Measurements from ENCODE around the gene KRTAP8-1. TPM values are rescaled to one million over a fixed set of nuclear protein-coding genes. Genes with fewer than 3 reads are reported as not detected.

Gene KRTAP8-1, protein sequence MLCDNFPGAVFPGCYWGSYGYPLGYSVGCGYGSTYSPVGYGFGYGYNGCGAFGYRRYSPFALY
- total RNA-seq: not detected

DNA sequence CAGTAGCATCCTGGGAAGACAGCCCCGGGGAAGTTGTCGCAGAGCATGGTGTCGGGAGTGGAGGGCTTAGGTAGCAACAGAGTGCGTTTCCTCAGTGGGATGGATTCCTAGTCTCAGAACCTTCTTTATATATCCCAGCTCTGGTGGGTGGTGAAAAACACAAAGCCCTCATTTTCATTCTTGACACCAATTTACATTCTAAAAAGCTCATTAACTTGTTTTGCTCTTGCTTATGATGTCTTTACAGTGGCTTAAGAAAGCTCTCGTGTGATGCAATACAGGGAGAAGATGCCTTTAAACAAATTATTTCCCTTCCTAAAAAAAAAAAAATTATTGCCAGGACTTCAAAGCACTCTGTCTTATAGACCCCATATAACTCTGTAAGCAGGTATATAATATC is at the start of gene KRTAP8-1:
Gene KRTAP8-1 (minus strand): TSS at position 101 of the 400 bp plus-strand sequence. CDS start 54 bp downstream, at position 47.

DNA sequence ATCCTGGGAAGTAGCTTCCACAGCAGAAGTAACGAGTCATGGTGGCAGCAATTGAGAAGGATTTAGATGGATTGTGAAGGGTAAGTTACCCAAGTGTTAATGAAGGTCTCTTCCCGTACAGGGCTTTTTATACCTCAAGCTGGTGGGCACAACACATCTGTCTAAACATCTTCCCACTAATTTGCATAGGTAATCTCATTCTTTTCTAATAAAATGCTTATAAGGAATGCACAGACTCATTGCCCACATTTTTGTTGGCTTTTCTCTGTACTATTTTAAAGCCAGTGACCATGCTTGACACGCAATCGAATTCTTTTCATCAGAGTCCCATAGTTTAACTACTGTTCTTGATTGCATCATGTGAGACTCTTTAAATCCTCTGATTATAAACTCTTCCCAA is 16.6 kb upstream of the KRTAP8-1 start, which contains the start of gene KRTAP7-1:
Gene KRTAP7-1 (minus strand): TSS at position 101 of the 400 bp plus-strand sequence. CDS start 61 bp downstream, at position 40.

Small RNA genes within 50 kb of the gene (small RNA-seq; reads per million reads assigned to genes)
- gene AP000244.1 (0 to 0.41 reads per million in 2 donors), gene KRTAP8-2P (0 to 0.04 reads per million in 2 donors), gene KRTAP8-3P (0 reads per million in 2 donors)

Other genes with a start within 250 kb of the KRTAP8-1 start
- gene KRTAP22-2, start 222.9 kb downstream of the KRTAP8-1 start, total RNA-seq: not detected
- not detected for gene KRTAP6-3, start 220.8 kb downstream of the KRTAP8-1 start, total RNA-seq
- not detected for gene KRTAP6-2, start 214.4 kb downstream of the KRTAP8-1 start, total RNA-seq
- gene KRTAP22-1, start 212.2 kb downstream of the KRTAP8-1 start, total RNA-seq: not detected
- gene KRTAP6-1, start 199.3 kb downstream of the KRTAP8-1 start, total RNA-seq: not detected
- not detected for gene KRTAP20-1, start 196.8 kb downstream of the KRTAP8-1 start, total RNA-seq
- gene KRTAP20-4, start 192.6 kb downstream of the KRTAP8-1 start, total RNA-seq: not detected
- gene KRTAP20-2, start 178.1 kb downstream of the KRTAP8-1 start, total RNA-seq: not detected
- not detected for gene KRTAP20-3, start 170.4 kb downstream of the KRTAP8-1 start, total RNA-seq
- gene KRTAP21-3, start 94.5 kb downstream of the KRTAP8-1 start, total RNA-seq: not detected
- gene KRTAP21-2, start 66.0 kb downstream of the KRTAP8-1 start, total RNA-seq: not detected
- gene KRTAP21-1, start 57.8 kb downstream of the KRTAP8-1 start, total RNA-seq: not detected
- not detected for gene KRTAP7-1, start 16.5 kb upstream of the KRTAP8-1 start, total RNA-seq
- not detected for gene KRTAP11-1, start 68.3 kb upstream of the KRTAP8-1 start, total RNA-seq
- gene KRTAP19-8, start 225.2 kb upstream of the KRTAP8-1 start, total RNA-seq: not detected